Esophagus (tissue), 2 donors: Measurements from ENCODE around the gene TCF15. TPM values are rescaled to one million over a fixed set of nuclear protein-coding genes. Genes with fewer than 3 reads are reported as not detected.
"Not testable (repeated sequence)": the region's sequence is repeated elsewhere in the genome, so short reads cannot be mapped to it uniquely, and the experiment has no call there.

Source experiments
- H3K27ac ChIP-seq, 2 donors: one replicate each; pipeline ENCODE4 v1.5.1; 2013; ENCODE audit warnings: low read depth in 2 of 2, mild to moderate bottlenecking in 2 of 2, inconsistent platforms in 1 of 2, low read length in 1 of 2, moderate library complexity in 1 of 2
- H3K27me3 ChIP-seq, 2 donors: one replicate each; pipeline ENCODE4 v1.6.1; 2013; ENCODE audit warnings: low read length in 2 of 2, control low read depth in 1 of 2, mild to moderate bottlenecking in 1 of 2; ENCODE audit not compliant: insufficient read depth in 2 of 2, control insufficient read depth in 1 of 2
- H3K36me3 ChIP-seq, 2 donors: one replicate each; pipeline ENCODE4 v1.6.1; 2013; ENCODE audit warnings: low read length in 1 of 2; ENCODE audit not compliant: control insufficient read depth in 2 of 2, insufficient read depth in 2 of 2
- H3K4me1 ChIP-seq, 2 donors: one replicate each; pipeline ENCODE4 v1.6.1; 2013; ENCODE audit warnings: low read length in 1 of 2; ENCODE audit not compliant: control insufficient read depth in 2 of 2, insufficient read depth in 2 of 2
- H3K4me3 ChIP-seq, 2 donors: one replicate each; pipeline ENCODE4 v1.5.1; 2013; ENCODE audit warnings: low read length in 2 of 2, mild to moderate bottlenecking in 2 of 2, low read depth in 1 of 2, moderate library complexity in 1 of 2
- H3K9me3 ChIP-seq, 2 donors: one replicate each; pipeline ENCODE4 v1.6.1; 2013; ENCODE audit warnings: mild to moderate bottlenecking in 2 of 2, low read depth in 1 of 2, low read length in 1 of 2, moderate library complexity in 1 of 2; ENCODE audit not compliant: control insufficient read depth in 2 of 2, insufficient read depth in 1 of 2
- WGBS, 2 donors: extraction: QIAGEN DNeasy Blood & Tissue Kit; methylation state at CpG; one replicate each; pipeline ENCODE4 v1.1.7; 2013; 5-methylcytosine and 5-hydroxymethylcytosine counted together
- polyA plus RNA-seq, 2 donors: library from polyadenylated mRNA; stranded (reverse); fragments of 200-250 nt; gene quantifications; one replicate each; pipeline ENCODE4 v1.2.3, GENCODE V29; 2013
- donor health status: healthy with polysubstance abuse.
- donor health status: Bipolar disorder and iron deficiency.

Gene TCF15
- polyA plus RNA-seq, 2 donors: 0.26 to 0.39 TPM

DNA sequence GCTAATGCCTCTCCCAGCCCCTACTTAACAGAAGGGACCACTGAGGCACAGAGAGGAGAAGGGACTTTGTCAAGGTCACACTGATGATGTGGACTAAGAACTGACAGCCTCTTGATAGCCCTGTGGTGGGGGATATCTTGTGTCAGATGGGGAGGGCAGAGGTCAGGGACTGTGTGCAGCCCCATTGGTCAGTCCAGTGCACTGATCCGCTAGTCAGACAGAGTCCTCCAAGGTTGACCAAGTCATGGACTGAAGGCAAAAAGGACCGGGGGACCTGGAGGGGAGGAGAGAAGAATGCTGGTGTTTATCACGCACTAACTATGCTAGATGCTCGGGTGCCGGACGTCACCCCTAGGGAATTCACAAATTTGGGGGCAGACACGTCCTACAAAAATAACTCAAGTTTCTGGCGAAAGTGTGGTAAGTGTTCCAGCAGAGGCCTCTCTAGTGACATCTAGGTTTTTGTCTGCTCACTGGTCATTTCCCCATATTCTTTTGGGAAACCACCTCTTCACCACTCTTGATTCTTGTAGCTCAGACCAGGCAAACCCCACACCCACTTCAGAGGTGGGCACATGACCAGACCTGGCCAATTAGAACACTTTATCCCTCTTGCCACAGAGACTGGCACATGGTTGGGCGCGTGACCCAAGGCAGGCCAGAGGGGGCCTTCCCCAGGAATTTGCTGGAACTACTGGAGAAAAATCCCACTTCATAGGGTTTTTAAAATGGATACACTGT lies 21.0 kb downstream of the TCF15 start:
- no peaks in the 10 kb centered on the region for H3K9me3 ChIP-seq
- H3K27me3 ChIP-seq: peaks cover 0 to 3% of the 10 kb centered on the region in 2 donors
- 78 to 80% methylated on average over 10 of the region's 10 CpGs for WGBS, 2 donors
- H3K4me3 ChIP-seq: no peak overlapping the region
- no peak overlapping the region for H3K27ac ChIP-seq
- no peaks in the 10 kb centered on the region for H3K36me3 ChIP-seq
- no peaks in the 10 kb centered on the region for H3K4me1 ChIP-seq

DNA sequence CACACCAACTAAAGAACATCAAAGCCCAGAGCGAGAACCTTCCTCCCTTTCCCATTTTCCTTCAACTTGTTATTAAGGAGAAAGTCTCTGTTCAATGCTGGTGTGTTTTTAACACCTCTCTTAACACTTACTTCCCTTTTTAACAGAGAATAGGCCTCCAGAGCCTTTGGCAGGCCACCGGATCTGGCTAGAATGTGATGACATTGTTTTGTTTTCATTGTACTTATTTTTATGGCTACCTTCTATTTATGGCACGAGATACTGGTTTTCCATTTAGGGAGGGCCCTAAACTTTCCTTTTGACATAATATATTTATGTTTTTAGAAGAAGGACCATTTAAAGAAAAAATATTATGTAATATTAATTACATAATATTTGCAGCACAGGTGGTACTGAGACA lies 21.6 kb downstream of the TCF15 start:
- H3K4me3 ChIP-seq: no peak overlapping the region
- H3K36me3 ChIP-seq: no peaks in the 10 kb centered on the region
- no peaks in the 10 kb centered on the region for H3K4me1 ChIP-seq
- peaks cover 0 to 3% of the 10 kb centered on the region in 2 donors for H3K27me3 ChIP-seq
- 48 to 52% methylated on average over 3 of the region's 3 CpGs for WGBS, 2 donors
- H3K9me3 ChIP-seq: no peaks in the 10 kb centered on the region
- no peak overlapping the region for H3K27ac ChIP-seq

DNA sequence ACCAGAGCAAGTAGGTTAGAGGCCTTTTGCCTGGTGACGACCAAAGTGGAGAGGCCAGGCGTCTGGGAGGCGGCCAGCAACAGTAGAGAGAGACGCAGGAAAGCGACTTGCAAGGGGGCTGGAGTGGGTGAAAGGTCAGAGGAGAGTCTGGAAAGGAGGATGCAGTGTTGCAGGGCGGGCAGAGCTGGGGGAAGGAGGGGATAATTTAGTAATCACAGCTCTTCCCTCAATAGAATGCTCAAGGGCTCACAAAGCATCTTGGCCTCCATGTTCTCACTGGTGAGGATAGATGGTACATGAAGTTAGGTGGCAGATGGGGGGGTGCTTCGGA lies 25.2 kb downstream of the TCF15 start:
- Histone ChIP-seq H3K4me3 (no peak overlapping the region), H3K36me3 (no peaks in the 10 kb centered on the region), H3K27ac (no peak overlapping the region), H3K4me1 (no peaks in the 10 kb centered on the region), H3K9me3 (no peaks in the 10 kb centered on the region), H3K27me3 (peaks cover 0 to 3% of the 10 kb centered on the region in 2 donors)
- 79 to 83% methylated on average over 7 of the region's 7 CpGs for WGBS, 2 donors

DNA sequence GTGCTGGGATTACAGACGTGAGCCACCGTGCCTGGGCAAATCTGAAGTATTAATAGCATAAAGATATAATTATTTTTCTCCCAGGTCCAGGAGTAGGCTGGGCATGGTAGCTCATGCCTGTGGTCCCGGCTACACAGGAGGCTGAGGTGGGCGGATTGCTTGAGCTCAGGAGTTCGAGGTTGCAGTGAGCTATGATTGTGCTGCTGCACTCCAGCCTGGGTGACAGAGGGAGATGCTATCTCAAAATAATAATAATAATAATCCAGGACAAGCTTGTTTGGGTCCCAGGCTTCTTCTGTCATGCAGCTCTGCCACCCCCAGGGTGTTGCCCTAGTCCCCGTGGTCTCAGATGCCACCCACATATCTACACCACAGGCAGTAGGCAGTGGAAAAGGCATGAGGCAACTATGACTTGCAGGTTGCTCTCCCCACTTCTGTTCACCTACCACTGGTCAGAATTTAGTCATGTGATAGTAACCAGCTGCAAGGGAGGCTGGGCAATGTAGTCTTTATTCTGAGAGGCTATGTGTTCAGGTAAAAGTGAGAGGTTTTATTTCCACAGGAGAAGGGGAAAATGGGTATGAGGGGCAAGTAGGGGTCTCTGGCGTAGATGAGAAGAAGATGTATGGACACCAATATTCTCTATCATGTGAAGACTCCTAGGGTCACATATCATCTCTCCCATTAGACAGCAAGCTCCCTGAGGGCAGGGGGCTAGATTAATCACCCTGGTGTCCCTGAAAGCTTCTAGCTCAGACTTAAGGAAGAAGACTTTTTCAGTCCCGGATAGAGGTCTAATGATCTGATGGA lies 25.7 kb downstream of the TCF15 start:
- H3K9me3 ChIP-seq: no peaks in the 10 kb centered on the region
- H3K36me3 ChIP-seq: no peaks in the 10 kb centered on the region
- H3K27ac ChIP-seq: no peak overlapping the region

DNA sequence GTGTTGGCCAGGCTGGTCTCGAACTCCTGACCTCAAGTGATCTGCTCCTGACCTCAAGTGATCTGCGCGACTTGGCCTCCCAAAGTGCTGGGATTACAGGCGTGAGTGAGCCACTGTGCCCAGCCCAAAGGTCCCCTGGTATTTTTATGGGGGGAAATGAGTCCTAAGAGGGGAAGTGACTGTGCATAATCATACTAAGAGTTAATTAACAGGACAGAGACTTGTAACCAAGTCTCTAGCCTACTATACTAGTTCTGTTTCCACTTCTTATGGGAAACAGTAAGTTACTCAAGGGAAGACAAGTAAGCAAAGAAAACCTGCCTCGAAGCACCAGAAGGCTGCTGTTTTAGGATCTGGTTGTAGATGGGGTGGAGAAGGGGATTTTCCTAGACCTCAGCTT lies 27.9 kb downstream of the TCF15 start:
- Histone ChIP-seq H3K36me3 (no peaks in the 10 kb centered on the region), H3K4me1 (no peaks in the 10 kb centered on the region), H3K27me3 (peaks cover 0 to 3% of the 10 kb centered on the region in 2 donors), H3K4me3 (no peak overlapping the region), H3K27ac (no peak overlapping the region), H3K9me3 (no peaks in the 10 kb centered on the region)
- WGBS, 2 donors: 69 to 74% methylated on average over 5 of the region's 5 CpGs

More for the DNA sequence above, 25.7 kb downstream of the TCF15 start:
- 74 to 75% methylated on average over 8 of the region's 8 CpGs for WGBS, 2 donors
- Histone ChIP-seq H3K27me3 (peaks cover 0 to 3% of the 10 kb centered on the region in 2 donors), H3K4me1 (no peaks in the 10 kb centered on the region), H3K4me3 (no peak overlapping the region)

DNA sequence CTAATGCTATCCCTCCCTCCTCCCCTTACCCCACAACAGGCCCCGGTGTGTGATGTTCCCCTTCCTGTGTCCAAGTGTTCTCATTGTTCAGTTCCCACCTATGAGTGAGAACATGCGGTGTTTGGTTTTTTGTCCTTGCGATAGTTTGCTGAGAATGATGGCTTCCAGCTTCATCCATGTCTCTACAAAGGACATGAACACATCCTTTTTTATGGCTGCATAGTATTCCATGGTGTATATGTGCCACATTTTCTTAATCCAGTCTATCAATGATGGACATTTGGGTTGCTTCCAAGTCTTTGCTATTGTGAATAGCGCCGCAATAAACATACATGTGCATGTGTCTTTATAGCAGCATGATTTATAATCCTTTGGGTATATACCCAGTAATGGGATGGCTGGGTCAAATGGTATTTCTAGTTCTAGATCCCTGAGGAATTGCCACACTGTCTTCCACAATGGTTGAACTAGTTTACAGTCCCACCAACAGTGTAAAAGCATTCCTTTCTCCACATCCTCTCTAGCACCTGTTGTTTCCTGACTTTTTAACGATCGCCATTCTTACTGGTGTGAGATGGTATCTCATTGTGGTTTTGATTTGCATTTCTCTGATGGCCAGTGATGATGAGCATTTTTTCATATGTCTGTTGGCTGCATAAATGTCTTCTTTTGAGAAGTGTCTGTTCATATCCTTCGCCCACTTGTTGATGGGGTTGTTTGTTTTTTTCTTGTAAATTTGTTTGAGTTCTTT lies 31.0 kb downstream of the TCF15 start:
- not testable (repeated sequence) for H3K27me3 ChIP-seq, H3K27ac ChIP-seq, H3K36me3 ChIP-seq, H3K9me3 ChIP-seq, H3K4me3 ChIP-seq, H3K4me1 ChIP-seq
- 84 to 90% methylated on average over 7 of the region's 8 CpGs for WGBS, 2 donors

DNA sequence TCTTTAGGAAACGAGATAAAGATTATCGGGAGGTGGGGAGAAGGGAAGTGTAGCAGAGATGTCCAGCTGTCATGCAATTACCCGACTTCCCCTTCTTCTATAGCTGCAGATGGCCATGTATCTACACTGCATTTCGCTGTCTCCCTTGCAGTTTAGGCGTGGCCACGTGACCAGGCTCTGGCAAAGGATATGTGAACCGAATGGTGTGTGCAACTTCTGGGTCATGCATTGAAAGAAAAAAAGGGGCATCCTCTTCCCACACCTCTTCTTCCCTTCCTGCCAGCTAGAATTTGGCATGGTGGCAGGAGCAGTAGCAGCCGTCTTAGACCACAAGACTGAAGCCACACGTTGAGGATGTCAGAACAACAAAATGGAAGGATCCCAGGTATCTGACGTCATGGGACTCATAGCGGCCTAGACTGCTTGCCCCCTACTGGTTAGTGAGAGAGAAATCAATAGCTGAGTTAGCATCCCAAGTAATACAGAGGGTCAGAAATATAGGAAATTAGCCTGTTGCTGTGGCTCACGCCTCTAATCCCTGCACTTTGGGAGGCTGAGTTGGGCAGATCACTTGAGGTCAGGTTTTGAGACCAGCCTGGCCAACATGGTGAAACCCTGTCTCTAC lies 32.8 kb downstream of the TCF15 start:
- 62 to 67% methylated on average over 12 of the region's 12 CpGs for WGBS, 2 donors
- Histone ChIP-seq H3K4me3 (no peak overlapping the region), H3K9me3 (no peaks in the 10 kb centered on the region), H3K27ac (no peak overlapping the region), H3K36me3 (no peaks in the 10 kb centered on the region), H3K27me3 (peaks cover 0 to 4% of the 10 kb centered on the region in 2 donors), H3K4me1 (peaks cover 0 to under 1% of the 10 kb centered on the region in 2 donors)

DNA sequence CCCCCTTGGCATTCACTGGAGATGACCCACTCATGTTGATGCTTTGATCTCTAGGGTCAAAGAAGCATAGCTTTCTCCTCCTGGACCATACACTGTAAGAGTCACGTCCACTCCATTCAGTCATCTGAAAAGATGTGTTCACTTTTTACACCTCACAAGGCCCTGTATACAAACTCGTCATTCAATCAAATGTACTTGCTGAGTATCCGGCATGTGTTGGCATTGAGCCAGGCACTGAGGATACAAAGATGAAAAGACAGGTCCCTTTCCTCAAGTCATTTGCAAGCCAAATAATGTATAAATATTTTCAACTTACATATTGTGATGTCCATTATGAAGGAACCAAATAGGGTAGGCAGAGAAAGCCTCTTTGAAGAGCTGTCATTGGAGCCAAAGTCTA lies 34.0 kb downstream of the TCF15 start:
- Histone ChIP-seq H3K36me3 (no peaks in the 10 kb centered on the region), H3K4me3 (no peak overlapping the region), H3K27ac (no peak overlapping the region), H3K4me1 (peaks cover 0 to 4% of the 10 kb centered on the region in 2 donors), H3K9me3 (no peaks in the 10 kb centered on the region), H3K27me3 (peaks cover 0 to 4% of the 10 kb centered on the region in 2 donors)
- WGBS, 2 donors: 53 to 54% methylated on average over 3 of the region's 3 CpGs

DNA sequence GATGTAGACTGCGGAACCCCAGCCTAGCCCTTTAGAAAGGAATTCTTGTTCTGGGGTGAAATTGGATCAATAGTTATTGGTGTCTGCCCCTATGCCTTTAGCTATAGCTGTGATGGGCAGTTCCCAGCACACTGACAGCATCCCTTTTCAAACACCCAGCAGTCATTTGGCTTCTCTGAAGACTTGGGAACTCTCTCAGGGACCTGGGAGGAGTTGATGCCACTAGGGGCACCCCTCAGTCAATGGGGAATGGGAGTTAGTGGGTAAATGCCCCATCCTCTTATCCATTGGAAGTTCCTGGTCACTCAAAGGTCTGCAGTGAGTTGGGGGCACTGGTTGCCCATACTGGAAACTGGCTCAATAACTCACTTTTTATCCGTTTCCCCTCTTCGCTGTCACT lies 34.9 kb downstream of the TCF15 start:
- no peaks in the 10 kb centered on the region for H3K9me3 ChIP-seq
- H3K4me3 ChIP-seq: no peak overlapping the region
- WGBS, 2 donors: 90 to 92% methylated on average over 3 of the region's 3 CpGs
- H3K27me3 ChIP-seq: peaks cover 0 to 4% of the 10 kb centered on the region in 2 donors
- H3K4me1 ChIP-seq: peaks cover 0 to 4% of the 10 kb centered on the region in 2 donors
- H3K36me3 ChIP-seq: no peaks in the 10 kb centered on the region
- no peak overlapping the region for H3K27ac ChIP-seq
